ENCODE measurements around the gene CAMTA2.

GRCh38 chr17:5023588-5024147 lies 36.2 kb upstream of the CAMTA2 start:
- TF ChIP-seq GATA3 (IDR thresholded peaks at IDR 0.05; ENCODE audit: low read depth, low read length) (no peak), GATA2 (IDR thresholded peaks at IDR 0.05; ENCODE audit: low read depth, low read length) (no peak)

Data from SH-SY5Y (cell line).